Activated T-cell treated with anti-CD3 and anti-CD28 coated beads, Interleukin-2, amount 50 U/mL, for 4 hours (primary cell): Measurements from ENCODE around the gene ZNF211. TPM values are rescaled to one million over a fixed set of nuclear protein-coding genes. Genes with fewer than 3 reads are reported as not detected.

ENCODE experiments used
- ATAC-seq, 2 donors: fragments of 200-7000 bp; cut with Tn5 transposase; one replicate each; pipeline ENCODE4 v1.10.0; 2021
- DNase-seq: peaks from one replicate; pipeline ENCODE4 v3.0.0-alpha.2; 2020
- H3K27me3 Mint-ChIP-seq: one replicate; pipeline ENCODE4 v1.8.0; 2021; ENCODE audit warnings: low read depth, mixed read lengths
- H3K36me3 Mint-ChIP-seq: one replicate; pipeline ENCODE4 v1.8.0; 2022; ENCODE audit warnings: mixed read lengths; ENCODE audit not compliant: insufficient read depth
- H3K4me1 Mint-ChIP-seq: one replicate; pipeline ENCODE4 v1.8.0; 2021; ENCODE audit warnings: low read depth, mixed read lengths
- H3K4me3 Mint-ChIP-seq: one replicate; pipeline ENCODE4 v1.8.0; 2021; ENCODE audit warnings: mild to moderate bottlenecking, moderate library complexity, mixed read lengths
- H3K9me3 Mint-ChIP-seq: one replicate; pipeline ENCODE4 v1.8.0; 2021; ENCODE audit warnings: mixed read lengths
- total RNA-seq, 3 donors: library from RNA; stranded (reverse); gene quantifications; one replicate each; pipeline ENCODE4 v1.2.1, GENCODE V29; 2021

The ZNF211 gene
- total RNA-seq, 3 donors from 2014 or later: 4.1 to 4.5 (median 4.4) TPM

GRCh38 chr19:57641715-57642234 is 8.8 kb downstream of the ZNF211 start:
- no peak for DNase-seq

GRCh38 chr19:57642396-57643046 is 9.6 kb downstream of the ZNF211 start:
- Mint-ChIP-seq H3K9me3 (peaks cover 60% of the 10 kb centered on the region), H3K4me3 (no peak overlapping the region), H3K4me1 (no peaks in the 10 kb centered on the region)

More at GRCh38 chr19:57641715-57642234, 8.8 kb downstream of the ZNF211 start:
- peaks cover 67% of the 10 kb centered on the region for H3K36me3 Mint-ChIP-seq
- no peak for ATAC-seq
- no peaks in the 10 kb centered on the region for H3K4me1 Mint-ChIP-seq
- peaks cover 65% of the 10 kb centered on the region for H3K9me3 Mint-ChIP-seq
- no peaks in the 10 kb centered on the region for H3K27me3 Mint-ChIP-seq
- no peak overlapping the region for H3K4me3 Mint-ChIP-seq

GRCh38 chr19:57643734-57644133 is 10.8 kb downstream of the ZNF211 start:
- Mint-ChIP-seq H3K27me3 (no peaks in the 10 kb centered on the region), H3K4me3 (no peak overlapping the region), H3K4me1 (no peaks in the 10 kb centered on the region), H3K9me3 (peaks cover 62% of the 10 kb centered on the region), H3K36me3 (peaks cover 53% of the 10 kb centered on the region)
- DNase-seq (no peak), ATAC-seq (no peak)

More at GRCh38 chr19:57642396-57643046, 9.6 kb downstream of the ZNF211 start:
- DNase-seq (no peak), ATAC-seq (no peak)
- Mint-ChIP-seq H3K27me3 (no peaks in the 10 kb centered on the region), H3K36me3 (peaks cover 61% of the 10 kb centered on the region)

GRCh38 chr19:57648331-57649003 is 15.5 kb downstream of the ZNF211 start:
- ATAC-seq (no peak), DNase-seq (no peak)
- Mint-ChIP-seq H3K4me1 (peaks cover 7% of the 10 kb centered on the region), H3K9me3 (peaks cover 50% of the 10 kb centered on the region), H3K27me3 (peaks cover 10% of the 10 kb centered on the region), H3K36me3 (peaks cover 7% of the 10 kb centered on the region), H3K4me3 (no peak overlapping the region)

- ATAC-seq (no peak), DNase-seq (no peak)
- peaks cover 63% of the 10 kb centered on the region for H3K9me3 Mint-ChIP-seq
- peaks cover 5% of the 10 kb centered on the region for H3K36me3 Mint-ChIP-seq
- no peak overlapping the region for H3K4me3 Mint-ChIP-seq
- H3K27me3 Mint-ChIP-seq: peaks cover 27% of the 10 kb centered on the region
- H3K4me1 Mint-ChIP-seq: peaks cover 7% of the 10 kb centered on the region
Observed at GRCh38 chr19:57651654-57651996, 18.7 kb downstream of the ZNF211 start.

GRCh38 chr19:57653689-57654088 is 20.7 kb downstream of the ZNF211 start:
- peaks cover 50% of the 10 kb centered on the region for H3K9me3 Mint-ChIP-seq
- peaks cover 7% of the 10 kb centered on the region for H3K4me1 Mint-ChIP-seq

GRCh38 chr19:57655443-57655842 is 22.5 kb downstream of the ZNF211 start:
- H3K27me3 Mint-ChIP-seq: peaks cover 31% of the 10 kb centered on the region
- ATAC-seq: no peak
- peaks cover 2% of the 10 kb centered on the region for H3K36me3 Mint-ChIP-seq
- peaks cover 7% of the 10 kb centered on the region for H3K4me1 Mint-ChIP-seq
- no peak for DNase-seq
- H3K9me3 Mint-ChIP-seq: peaks cover 52% of the 10 kb centered on the region
- H3K4me3 Mint-ChIP-seq: no peak overlapping the region

More at GRCh38 chr19:57653689-57654088, 20.7 kb downstream of the ZNF211 start:
- Mint-ChIP-seq H3K27me3 (peaks cover 28% of the 10 kb centered on the region), H3K36me3 (peaks cover 2% of the 10 kb centered on the region), H3K4me3 (no peak overlapping the region)
- DNase-seq: no peak
- ATAC-seq: no peak

- Mint-ChIP-seq H3K27me3 (peaks cover 37% of the 10 kb centered on the region), H3K4me1 (peaks cover 5% of the 10 kb centered on the region), H3K36me3 (peaks cover 2% of the 10 kb centered on the region), H3K4me3 (no peak overlapping the region), H3K9me3 (peaks cover 50% of the 10 kb centered on the region)
- no peak for DNase-seq
- ATAC-seq: no peak
Observed at GRCh38 chr19:57656346-57656745, 23.4 kb downstream of the ZNF211 start.

GRCh38 chr19:57664269-57665127 is 31.5 kb downstream of the ZNF211 start:
- peaks cover 3% of the 10 kb centered on the region for H3K4me1 Mint-ChIP-seq
- DNase-seq (no peak), ATAC-seq (peak; percentile 61 to 63)
- H3K27me3 Mint-ChIP-seq: peaks cover 47% of the 10 kb centered on the region
- H3K36me3 Mint-ChIP-seq: no peaks in the 10 kb centered on the region
- peaks cover 8% of the 10 kb centered on the region for H3K9me3 Mint-ChIP-seq
- peak overlapping the region; percentile 67 for H3K4me3 Mint-ChIP-seq

GRCh38 chr19:57665261-57665806 is 32.4 kb downstream of the ZNF211 start:
- Mint-ChIP-seq H3K4me3 (peak overlapping the region; percentile 31), H3K4me1 (peaks cover 3% of the 10 kb centered on the region), H3K36me3 (no peaks in the 10 kb centered on the region), H3K9me3 (peaks cover 6% of the 10 kb centered on the region), H3K27me3 (peaks cover 48% of the 10 kb centered on the region)
- ATAC-seq (no peak), DNase-seq (no peak)

- H3K4me3 Mint-ChIP-seq: no peak overlapping the region
- DNase-seq (no peak), ATAC-seq (no peak)
- no peaks in the 10 kb centered on the region for H3K36me3 Mint-ChIP-seq
- H3K9me3 Mint-ChIP-seq: peaks cover 12% of the 10 kb centered on the region
- peaks cover 49% of the 10 kb centered on the region for H3K27me3 Mint-ChIP-seq
- H3K4me1 Mint-ChIP-seq: peaks cover 3% of the 10 kb centered on the region
Observed at GRCh38 chr19:57667228-57667627, 34.3 kb downstream of the ZNF211 start.

GRCh38 chr19:57668635-57669034 is 35.7 kb downstream of the ZNF211 start, which contains the start of gene ZSCAN4:
TSS of gene ZSCAN4 (plus strand) at chr19:57668935. CDS start at chr19:57676146, 7,211 bp downstream.
- no peak for ATAC-seq
- Mint-ChIP-seq H3K4me3 (no peak within 1 kb of the TSS), H3K27me3 (peaks cover 42% of the 10 kb centered on the region), H3K4me1 (peaks cover 3% of the 10 kb centered on the region), H3K36me3 (no peaks in the 10 kb centered on the region), H3K9me3 (peaks cover 12% of the 10 kb centered on the region)
- DNase-seq: no peak

- Mint-ChIP-seq H3K4me1 (no peaks in the 10 kb centered on the region), H3K27me3 (peaks cover 38% of the 10 kb centered on the region), H3K9me3 (peaks cover 15% of the 10 kb centered on the region), H3K36me3 (no peaks in the 10 kb centered on the region), H3K4me3 (no peak overlapping the region)
- DNase-seq (no peak), ATAC-seq (no peak)
Observed at GRCh38 chr19:57671124-57671895, 38.3 kb downstream of the ZNF211 start.
